HEK293T (cell line): ENCODE data around the gene PHETA2.

ENCODE experiments used
- ARNT ChIP-seq: fragments of 450-650 bp; IDR thresholded peaks from 2 replicates; pipeline ENCODE4 v1.6.1; 2017; ENCODE audit warnings: mild to moderate bottlenecking
- BHLHE40 ChIP-seq: fragments of 450-650 bp; IDR thresholded peaks from 2 replicates; pipeline ENCODE4 v1.6.1; 2016; ENCODE audit warnings: mild to moderate bottlenecking, moderate library complexity, borderline replicate concordance
- FOXA1 ChIP-seq: fragments of 450-650 bp; IDR thresholded peaks from 2 replicates; pipeline ENCODE4 v1.6.1; 2016; ENCODE audit warnings: mild to moderate bottlenecking
- FOXK2 ChIP-seq: fragments of 450-650 bp; IDR thresholded peaks from 2 replicates; pipeline ENCODE4 v1.6.1; 2016; ENCODE audit warnings: mild to moderate bottlenecking
- FOXM1 ChIP-seq: fragments of 450-650 bp; IDR thresholded peaks from 2 replicates; pipeline ENCODE4 v1.6.1; 2017; ENCODE audit warnings: mild to moderate bottlenecking, borderline replicate concordance
- HDGF ChIP-seq: fragments of 450-650 bp; IDR thresholded peaks from 2 replicates; pipeline ENCODE4 v1.6.1; 2017; ENCODE audit warnings: antibody characterized with exemption, borderline replicate concordance
- L3MBTL2 ChIP-seq: fragments of 450-650 bp; conservative IDR thresholded peaks from 2 replicates; pipeline ENCODE4 v1.6.1; 2016; ENCODE audit warnings: mild to moderate bottlenecking
- SP1 ChIP-seq: fragments of 450-650 bp; IDR thresholded peaks from 2 replicates; pipeline ENCODE4 v1.6.1; 2017
- SUZ12 ChIP-seq: fragments of 450-650 bp; IDR thresholded peaks from 2 replicates; pipeline ENCODE4 v1.6.1; 2016; ENCODE audit warnings: mild to moderate bottlenecking
- TARDBP ChIP-seq: fragments of 450-650 bp; IDR thresholded peaks from 2 replicates; pipeline ENCODE4 v1.6.1; 2016

DNA sequence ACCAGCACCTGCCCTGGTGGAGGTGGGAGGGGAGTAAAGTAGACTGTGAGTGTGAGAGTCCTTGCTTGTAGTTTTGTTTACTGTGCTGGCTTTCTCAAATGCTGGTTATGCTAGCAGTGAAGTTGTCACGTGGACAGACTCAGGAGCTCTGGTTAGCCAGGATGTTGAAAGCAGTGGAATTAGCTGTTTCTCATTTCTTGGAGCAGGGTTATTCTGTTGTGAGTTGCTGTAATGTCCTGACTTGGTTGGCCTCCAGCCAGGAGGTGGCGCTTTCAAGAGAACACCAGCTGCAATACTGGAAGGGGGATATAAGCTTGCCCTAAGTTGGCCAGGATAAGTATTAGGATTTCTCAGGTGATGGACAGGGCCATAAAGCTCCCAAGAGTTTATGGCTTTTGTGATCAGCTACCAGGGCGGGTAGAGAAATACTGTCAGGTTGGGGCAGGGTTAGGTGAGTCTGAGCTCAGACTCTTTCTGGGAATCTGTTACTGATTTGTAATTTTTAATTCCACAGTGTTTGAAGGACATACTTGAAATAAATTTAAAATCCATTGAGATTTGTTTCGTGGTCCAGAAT is 42.9 kb downstream of the PHETA2 start:
- no peak for TF ChIP-seq ARNT
- TF ChIP-seq HDGF = no peak
- no peak for TF ChIP-seq FOXM1
- TF ChIP-seq TARDBP = no peak
- TF ChIP-seq BHLHE40 = no peak
- no peak for TF ChIP-seq FOXK2
- no peak for TF ChIP-seq SP1
- no peak for TF ChIP-seq FOXA1
- no peak for TF ChIP-seq L3MBTL2
- no peak for TF ChIP-seq SUZ12
